HG03095 (cell line): ENCODE data around the gene NAT8L.

ENCODE experiments used
- ATAC-seq: cut with Tn5 transposase; IDR thresholded peaks from one replicate; pipeline ENCODE4 v1.9.1; 2021; ENCODE audit warnings: moderate library complexity; ENCODE audit not compliant: unreplicated experiment

The NAT8L gene

DNA sequence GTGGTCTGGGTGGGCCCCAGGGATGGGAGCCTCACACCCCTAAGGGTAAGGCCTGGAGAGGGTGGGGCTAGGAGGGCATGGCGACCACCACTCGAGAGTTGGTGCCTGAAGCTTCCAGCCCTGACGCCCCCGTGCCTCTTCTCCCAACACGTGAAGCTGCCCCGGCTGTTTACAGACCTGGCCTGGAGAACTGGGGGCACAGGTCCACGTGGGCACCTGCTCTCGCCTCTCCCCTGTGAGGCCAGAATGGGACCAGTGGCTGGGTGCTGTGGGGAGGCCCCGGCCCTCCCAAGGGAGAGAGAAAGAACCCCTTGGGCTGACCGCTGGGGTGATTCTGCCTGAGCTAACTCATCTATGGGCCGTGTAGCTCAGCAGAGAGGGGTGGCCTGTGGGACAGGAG, 15.5 kb downstream of the NAT8L start:
- no peak for ATAC-seq

DNA sequence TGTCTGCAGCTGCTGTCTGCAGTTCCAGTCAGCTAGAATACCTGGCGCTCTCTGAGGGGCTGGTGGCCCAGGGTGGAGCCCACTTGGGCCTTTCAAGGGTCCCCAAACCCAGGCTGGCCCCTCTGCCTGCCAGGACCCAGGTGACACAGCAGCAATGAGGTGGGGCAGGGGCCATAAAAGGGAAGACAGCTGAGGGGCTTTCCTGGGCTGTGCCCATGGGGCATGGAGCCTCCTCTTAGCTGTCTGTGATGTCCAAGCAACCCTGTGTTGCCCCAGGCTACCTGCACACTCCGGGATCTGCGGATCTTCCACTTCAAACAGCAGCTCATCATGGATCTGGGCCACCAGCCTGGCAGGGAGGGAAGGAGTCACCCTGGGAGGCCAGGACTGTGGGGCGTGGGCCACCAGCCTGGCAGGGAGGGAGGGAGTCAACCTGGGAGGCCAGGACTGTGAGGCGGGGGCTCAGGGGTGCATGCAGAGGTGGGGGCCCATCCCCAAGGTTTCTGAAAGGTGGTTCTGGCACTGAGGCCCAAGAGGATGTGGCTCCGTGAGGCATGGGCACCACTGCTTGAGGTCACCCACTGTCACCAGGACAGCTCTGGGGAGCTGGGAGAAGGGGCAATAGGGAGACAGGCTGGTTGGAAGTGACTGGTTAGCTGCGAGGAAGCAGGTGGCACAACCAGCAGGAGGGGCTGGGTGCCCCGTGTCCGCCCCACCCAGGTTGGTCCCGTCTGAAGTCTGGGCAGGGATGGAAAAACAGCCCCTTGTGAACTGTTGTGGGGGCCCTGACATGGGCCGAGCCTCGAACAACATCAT, 16.3 kb downstream of the NAT8L start:
- no peak for ATAC-seq

DNA sequence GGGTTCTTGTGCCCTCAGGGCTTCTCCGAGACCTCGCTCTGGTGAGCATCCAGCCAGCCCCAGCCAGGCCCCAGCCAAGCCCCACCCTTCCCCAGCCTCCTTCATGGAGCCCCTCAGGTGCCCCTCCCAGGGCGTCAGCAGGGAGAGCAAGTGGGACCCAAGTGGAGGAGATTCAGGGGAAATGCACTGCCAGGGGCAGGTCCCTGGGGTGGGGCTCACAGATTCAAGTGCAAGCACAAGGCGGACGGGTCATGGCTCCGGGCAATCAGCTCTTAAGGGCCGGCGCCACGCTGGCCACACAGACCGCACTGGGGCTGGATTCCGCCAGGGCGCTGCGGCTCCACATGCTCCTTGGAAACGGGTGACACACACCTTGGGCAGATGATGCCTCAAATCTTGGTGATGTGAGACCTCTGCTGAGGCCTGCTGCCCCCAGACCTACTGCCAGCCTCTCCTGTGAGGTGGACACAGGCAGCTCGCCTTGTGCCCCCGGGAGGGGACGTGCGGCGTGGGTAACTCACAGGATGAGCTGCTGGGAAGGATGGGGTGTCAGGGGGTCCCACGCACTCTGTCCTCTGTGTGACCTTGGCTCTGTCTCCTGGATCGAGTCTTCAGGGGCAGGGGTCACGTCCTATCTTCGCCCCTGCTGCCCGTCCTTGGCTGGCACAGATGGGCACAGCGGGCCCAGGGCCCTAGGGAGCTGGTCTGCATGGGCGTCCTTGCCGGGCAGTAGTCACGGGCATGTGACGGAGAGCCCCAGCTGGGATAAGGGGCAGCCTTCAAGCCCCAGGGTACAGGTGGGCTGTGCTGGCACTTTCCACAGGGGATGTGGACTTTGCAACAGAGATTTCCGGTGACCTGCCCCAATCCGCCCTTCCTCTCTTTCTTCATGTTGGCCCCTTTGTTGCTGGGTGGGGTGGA, 17.1 kb downstream of the NAT8L start:
- no peak for ATAC-seq

DNA sequence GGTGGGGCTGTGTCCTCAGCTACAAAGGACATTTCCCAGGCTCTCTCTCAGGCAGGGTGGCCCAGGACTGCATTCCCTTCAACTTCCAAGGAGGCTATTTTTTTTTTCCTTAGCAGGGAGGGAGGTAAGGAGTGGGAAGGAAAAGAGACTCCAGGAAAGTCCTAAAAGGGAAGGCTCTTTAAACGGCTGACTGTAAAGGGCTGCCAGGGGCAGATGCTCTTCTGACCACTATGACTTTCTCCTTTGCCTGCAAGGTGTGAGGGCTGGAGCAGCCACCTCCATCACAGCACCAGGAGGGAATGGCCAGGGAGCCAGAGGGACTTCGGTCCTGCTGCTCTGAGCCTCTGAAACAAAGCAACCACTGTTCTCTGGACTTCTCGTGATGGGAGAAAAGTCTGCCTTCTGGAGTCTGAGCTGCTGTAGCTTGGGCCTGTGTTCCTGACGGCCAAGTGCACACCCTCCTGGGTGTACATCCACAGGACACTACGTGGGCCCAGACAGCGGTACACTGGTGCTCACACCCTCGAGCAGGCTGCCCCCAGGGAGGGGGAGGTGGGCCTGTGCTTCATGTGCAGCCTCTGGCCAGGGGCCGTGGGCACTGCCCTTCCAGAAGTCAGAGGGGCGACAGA, 17.9 kb downstream of the NAT8L start:
- ATAC-seq, result no peak

DNA sequence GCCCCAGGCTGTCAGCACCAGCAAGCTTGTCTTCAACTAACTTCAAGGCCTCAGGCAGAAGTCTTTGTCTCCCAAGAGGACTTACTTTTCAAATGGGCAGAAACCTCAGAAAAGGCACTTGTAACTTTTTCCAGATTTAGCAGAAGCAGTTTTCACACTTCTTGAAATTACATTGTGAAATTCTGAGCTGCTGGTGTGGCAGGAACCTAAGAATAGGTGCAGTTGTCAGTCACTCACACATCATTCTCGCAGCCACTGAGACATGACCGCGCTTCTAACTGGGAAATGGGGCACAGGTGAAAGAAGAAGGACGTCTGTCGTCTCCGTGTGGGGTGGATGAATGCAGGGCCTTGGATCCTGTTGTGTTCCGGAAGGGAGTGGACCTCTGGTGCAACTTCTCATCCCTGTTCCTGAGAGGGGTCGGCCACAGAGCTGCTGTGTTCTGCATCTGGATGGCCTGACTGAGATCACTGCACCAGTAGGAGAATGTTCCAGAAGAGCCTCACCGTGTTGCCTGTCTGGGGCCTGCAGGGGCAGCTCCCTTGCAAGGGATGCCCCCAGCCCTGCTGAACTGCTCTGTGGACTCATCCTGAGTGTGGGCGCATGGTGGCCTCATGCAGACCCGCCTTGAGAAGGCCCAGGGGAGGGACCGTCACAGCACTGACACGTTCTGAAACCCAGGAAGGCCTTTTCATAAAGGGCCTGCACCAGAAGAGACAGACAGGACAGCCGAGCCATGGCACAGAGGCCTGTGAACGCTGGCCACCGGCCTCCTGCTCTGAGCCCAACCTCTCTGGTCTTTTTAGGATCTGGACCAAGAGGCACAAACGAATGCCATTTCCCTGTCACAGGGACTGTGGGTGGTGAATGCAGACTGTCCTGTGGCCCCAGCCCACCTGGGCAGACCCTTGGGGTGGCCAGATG, 18.7 kb downstream of the NAT8L start:
- no peak for ATAC-seq

DNA sequence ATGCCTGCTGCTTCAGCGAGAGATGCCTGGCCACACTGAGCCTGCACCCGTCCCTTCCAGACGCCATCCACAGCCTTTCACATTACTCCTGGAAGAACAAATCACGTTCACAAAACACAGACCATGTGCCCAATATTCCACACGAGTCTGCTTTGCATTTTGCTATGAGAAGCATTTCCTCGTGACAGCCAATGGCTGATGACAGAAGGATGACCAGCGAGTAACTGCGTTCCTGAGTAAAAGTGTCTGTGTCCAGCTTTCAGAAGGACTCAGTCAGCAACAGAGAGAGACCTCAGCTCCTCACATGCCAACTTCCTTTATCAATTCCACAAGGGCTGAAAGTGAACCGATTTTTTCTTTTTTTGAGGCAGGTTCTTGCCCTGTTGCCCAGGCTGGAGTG, 19.5 kb downstream of the NAT8L start:
- ATAC-seq, result no peak

DNA sequence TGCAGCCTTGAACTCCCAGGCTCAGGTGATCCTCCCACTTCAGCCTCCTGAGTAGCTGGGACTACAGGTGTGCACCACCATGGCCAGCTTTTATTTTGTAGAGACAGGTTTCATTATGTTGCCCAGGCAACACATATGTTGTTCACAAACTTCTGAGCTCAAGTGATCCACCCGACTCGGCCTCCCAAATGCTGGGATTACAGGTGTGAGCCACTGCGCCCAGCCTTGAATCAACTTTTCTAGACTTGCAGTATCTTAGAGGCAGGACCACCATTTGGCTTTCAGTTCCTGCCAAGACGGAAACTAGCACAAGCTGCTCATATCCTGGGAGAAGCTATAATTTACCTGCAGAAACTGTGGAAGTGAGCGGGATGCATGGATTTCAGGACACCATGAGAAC, 19.9 kb downstream of the NAT8L start:
- ATAC-seq, result no peak

DNA sequence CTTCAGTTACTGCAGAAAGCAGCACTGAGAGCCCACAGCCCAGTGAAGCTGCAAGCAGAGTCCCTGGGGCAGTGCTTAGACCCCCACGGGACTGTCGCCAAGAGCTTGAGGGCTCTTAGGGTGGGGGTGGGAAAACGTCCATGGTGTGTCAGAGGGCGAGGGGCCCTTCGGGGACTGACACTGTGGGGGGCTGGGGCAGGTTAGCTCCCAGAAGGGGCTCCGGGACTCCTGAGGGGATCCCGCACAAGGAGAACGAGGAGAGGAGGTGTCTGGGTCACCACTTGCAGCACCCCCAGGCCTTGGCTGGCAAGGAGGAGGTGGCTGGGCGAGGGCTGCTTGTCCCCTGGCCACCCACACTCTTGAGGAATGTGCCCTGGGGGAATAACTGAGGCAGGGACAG, 20.8 kb downstream of the NAT8L start:
- no peak for ATAC-seq

DNA sequence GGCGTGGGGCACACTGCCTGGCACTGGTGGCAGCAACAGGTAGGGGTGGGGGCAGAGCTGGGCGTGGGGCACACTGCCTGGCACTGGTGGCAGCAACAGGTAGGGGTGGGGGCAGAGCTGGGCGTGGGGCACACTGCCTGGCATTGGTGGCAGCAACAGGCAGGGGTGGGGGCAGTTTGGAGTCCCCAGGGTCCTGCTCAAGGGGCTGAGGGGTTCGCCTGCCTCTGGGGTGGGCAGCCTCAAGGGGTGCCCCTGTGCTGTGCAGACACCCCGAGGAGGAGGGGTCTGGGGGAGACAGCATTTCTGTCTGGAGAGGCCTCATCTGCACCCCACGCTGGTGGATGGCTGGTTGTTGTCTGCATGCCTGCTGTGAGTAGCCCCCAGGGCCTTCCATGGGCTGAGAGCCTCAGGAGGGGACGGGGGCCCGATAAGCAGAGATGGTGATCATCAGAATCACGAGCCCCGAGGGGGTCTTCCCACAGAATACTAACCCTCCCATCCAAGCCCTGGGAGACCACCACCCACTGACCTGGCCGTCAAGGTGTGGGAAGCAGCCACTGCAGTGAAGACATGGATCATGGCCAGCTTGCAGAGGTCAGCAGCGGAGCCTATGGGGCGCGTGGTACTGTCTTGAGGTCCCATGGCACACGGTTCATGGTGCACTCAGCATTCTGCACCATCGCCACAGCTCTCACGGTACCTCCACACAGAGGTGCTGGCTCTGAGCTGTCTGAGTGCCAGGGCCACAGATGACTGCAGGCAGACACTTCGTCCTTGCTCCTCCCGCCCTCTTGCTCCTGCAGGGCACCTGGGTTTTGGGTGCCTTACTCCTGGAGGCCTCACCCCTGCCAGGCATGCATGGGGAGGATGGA, 21.5 kb downstream of the NAT8L start:
- no peak for ATAC-seq

DNA sequence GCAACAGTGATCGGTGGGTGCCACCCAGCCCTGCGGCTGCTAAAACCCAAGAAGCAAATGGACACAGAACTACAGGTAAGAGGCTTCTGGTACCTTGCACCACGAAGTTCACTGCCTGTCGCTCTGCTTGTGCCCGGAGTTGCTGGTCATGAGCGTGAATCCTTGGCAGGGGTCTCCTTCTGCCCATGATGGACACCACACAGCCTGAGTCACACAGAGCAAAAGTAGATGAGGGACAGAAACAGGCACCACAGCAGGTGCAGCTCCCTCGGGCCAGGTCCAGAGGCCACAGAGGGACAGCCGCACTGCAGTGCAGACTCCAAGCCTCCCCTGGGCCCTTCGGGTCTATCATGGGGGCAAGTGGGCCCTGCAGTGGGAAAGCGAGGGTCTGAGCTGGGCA, 22.4 kb downstream of the NAT8L start:
- no peak for ATAC-seq

DNA sequence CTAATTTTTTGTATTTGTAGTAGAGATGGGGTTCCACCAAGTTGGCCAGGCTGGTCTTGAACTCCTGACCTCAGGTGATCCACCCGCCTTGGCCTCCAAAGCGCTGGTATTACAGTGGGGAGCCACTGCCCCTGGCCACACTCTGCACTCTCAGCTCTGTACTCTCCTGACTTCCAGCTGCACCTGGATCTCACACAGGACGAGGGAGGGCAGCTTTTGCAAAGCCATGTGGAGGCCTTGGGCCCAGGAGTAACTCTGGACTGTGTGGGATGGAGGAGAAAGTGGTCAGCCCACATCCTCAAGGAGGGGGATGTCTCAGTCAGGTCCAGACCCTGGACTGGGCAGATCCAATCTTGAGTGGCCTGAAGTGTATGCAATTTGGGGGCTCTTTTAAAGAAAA, 23.0 kb downstream of the NAT8L start:
- ATAC-seq, result no peak

DNA sequence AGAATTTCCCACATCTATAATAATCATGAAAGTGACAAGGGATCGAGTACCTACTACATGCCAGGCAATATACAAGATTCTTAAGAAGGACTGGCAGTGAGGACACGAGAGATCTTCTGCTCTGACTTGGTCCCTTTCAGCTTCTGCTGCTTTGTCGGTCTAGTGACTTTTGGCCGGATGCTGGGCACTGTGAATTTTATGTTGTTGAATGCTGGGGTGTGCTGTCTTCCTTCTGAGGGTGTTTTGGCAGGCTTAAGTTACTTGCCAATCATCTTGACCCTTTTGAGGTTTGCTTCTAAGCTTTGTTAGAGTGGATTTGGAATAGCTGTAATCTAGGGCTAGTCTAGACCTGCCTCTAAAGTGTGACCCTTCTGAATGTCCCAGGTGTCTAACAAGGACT, 23.5 kb downstream of the NAT8L start:
- no peak for ATAC-seq

DNA sequence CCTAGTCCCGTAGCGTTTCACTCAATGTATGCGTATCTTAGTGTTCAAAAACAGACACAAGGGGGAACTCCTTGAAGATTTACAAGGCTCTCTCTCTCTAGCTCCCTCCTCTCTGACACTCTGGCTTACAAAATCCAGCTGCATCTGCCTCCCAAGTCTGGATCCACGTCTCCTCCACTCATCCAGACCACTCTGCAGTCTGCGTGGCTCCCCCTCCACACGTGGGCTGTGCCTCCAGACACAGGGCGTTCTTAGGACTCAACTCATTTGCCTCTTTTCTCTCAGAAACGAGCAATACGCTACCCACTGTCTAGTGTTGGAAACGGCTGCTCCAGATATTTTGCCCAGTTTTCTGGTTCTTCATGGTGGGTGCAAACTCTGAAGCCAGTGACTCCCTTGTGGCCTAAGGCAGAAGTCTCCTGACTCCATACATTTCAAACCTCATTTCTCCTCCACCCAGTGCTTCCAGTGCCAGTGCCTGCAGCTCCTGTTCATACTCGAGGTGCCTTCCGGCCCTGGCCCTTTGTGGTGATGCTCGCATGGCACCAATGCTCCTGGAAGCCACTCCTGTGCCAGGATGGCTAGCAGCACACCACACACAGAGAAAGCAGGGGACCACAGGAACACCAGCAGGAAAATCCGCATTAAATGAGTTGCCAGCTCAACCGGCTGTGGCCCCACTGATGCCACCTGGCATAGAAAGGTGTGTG, 24.1 kb downstream of the NAT8L start:
- no peak for ATAC-seq

DNA sequence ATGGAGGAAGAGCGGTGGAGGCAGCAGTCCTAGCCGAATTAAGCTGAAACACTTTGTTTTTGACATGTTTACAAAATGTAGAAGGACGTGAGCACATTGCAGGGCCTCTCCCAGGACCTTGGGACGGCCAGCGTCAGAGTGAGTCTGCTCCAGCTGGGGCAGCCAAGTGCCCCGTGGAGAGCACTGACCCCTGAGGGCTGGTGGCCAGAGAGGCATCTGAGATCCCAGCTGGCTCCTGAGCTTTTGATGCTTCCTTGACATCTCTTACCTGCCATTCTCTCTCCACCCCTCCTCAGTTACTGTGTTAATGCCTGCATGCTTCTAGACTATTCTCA, 24.7 kb downstream of the NAT8L start:
- ATAC-seq, result no peak

DNA sequence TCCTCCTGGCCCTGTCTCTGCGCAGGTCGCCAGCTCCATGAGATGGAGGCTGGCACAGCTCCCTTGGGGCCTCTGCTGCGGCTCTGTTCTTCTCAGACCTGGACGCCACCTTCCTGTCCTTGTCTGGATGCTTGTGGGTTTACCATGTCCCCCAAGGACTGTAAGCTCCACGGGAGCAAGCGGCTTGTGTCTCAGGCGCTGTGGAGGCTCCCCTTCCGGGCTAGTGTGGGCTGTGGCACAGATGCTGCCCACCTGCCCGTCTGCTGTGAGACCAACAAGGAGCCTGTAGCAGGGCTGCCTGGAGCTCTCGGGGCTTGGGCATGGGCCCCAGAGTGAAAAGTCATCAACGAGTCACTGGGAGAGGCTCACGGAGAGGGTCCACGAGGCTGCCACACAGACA, 25.2 kb downstream of the NAT8L start:
- ATAC-seq, result no peak

DNA sequence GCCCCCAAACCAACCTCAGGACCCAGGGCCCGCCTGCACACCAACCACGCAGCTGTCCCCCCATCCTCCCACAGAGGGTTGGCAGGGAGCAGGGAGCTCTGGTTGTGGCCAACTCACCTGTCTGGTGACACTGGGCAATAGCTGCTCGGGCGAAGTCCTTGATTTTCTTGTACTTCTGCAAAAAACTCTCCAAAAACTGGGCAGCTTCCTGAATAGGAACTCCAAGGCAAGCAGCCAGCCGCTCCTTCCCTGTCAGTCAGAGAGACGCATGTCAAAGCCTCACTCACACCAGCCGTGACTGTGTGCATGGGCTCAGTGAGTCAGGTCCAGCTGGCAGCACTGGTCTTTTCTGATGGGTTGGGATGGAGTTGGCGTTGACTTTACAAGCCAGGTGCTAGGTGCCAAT, 26.4 kb downstream of the NAT8L start:
- no peak for ATAC-seq

DNA sequence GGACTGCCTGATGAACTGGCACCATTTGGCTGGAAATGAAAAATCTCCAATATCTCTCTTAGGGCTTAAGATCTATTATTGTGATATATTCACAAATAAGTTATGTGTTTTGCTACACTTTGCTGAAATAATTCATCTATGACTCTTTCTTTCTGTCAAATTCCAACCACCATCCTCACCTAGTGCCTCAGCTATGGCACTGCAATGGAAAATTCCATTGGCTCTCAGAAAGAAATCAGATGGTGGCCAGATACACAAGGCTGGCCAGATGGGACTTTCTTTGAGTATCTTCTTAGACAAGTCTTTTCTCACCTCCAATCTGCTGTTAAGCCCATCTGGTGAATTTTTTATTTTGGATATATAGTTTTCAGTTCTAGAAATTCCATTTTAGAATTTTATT, 28.0 kb downstream of the NAT8L start:
- ATAC-seq, result no peak

DNA sequence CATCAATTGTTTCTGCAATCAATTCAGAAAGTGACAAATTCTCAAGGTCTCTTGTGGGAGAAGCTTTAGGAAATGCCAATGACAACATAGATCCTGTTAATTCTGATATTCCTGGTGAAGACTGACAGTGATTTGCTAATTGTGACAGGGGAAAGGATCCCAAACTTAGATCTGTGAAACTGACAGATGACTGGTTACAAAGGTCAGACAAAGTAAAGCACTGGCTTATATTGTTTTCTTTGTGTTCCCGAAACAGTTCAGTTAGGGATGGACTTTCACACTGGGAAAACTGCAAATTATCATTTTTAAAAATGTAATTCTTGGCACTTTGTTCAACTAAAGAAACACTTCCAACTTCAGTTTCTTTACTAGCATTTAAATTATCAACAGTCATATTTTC, 30.1 kb downstream of the NAT8L start:
- no peak for ATAC-seq

DNA sequence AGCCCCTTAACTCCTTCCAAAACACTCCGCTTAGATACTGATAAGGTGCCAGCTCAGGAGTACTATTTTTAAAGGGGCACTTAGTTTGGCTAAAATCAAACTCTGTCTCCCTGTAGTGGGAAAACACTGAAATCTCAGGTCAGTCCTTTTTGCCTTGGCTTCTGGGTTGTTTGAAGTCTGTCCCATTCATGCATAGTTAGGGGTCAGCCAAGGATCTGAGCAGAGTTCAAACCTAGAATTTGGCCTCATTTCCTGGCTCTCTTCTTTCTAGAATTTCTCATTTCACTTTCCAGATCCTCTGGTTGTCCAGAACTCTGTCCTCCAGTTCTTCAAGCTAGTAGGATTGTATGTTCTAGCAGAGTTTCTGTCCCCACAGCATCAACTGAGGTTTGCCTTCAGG, 31.5 kb downstream of the NAT8L start:
- no peak for ATAC-seq
